Upper lobe of left lung (tissue), 6 donors: ENCODE measurements around the gene CHKA. TPM values are rescaled to one million over a fixed set of nuclear protein-coding genes. Genes with fewer than 3 reads are reported as not detected.
A peak's percentile ranks its signal among the peaks of the same experiment; 100 is the strongest.

Experiments
- ATAC-seq, 2 donors: fragments of 200-7000 bp; cut with Tn5 transposase; one replicate each; pipeline ENCODE4 v1.9.1; 2022; ENCODE audit warnings: mild to moderate bottlenecking in 2 of 2, moderate library complexity in 2 of 2; ENCODE audit not compliant: low FRiP score in 2 of 2
- DNase-seq, 2 donors: peaks; one replicate each; pipeline ENCODE4 v3.0.0-alpha.2; 2019 to 2020
- H3K27ac ChIP-seq, 4 donors: fragments of 200-600 bp; sonication (generic); one replicate each; pipeline ENCODE4 v1.5.1; 2016 to 2019
- H3K27me3 ChIP-seq, 4 donors: fragments of 200-600 bp; sonication (generic); one replicate each; pipeline ENCODE4 v1.5.1; 2017 to 2019
- H3K36me3 ChIP-seq, 4 donors: fragments of 200-600 bp; sonication (generic); one replicate each; pipeline ENCODE4 v1.5.1; 2016 to 2019
- H3K4me1 ChIP-seq, 4 donors: fragments of 200-600 bp; sonication (generic); one replicate each; pipeline ENCODE4 v1.5.1; 2018 to 2019
- H3K4me3 ChIP-seq, 4 donors: fragments of 200-600 bp; sonication (generic); one replicate each; pipeline ENCODE4 v1.5.1; 2017 to 2019; ENCODE audit warnings: mild to moderate bottlenecking in 2 of 4, moderate library complexity in 1 of 4
- H3K9me3 ChIP-seq, 4 donors: fragments of 200-600 bp; sonication (generic); one replicate each; pipeline ENCODE4 v1.5.1; 2018 to 2019
- CTCF ChIP-seq, 6 experiments: fragments of 450-650 bp in 4 of 6; fragments of 200-600 bp in 2 of 6; sonication (generic) in 2 of 6; IDR thresholded peaks; one replicate each; pipeline ENCODE4 v1.5.1; 2016 to 2019; ENCODE audit warnings: antibody characterized with exemption in 6 of 6
- EP300 ChIP-seq, 4 donors: sonication (generic); formaldehyde crosslinking; IDR thresholded peaks; one replicate each; pipeline ENCODE4 v1.5.1; 2017; ENCODE audit warnings: antibody characterized with exemption in 4 of 4, control low read depth in 2 of 4
- POLR2A ChIP-seq, 4 donors: fragments of 450-650 bp; IDR thresholded peaks; one replicate each; pipeline ENCODE4 v1.5.1; 2016 to 2017; ENCODE audit warnings: antibody characterized with exemption in 4 of 4, mild to moderate bottlenecking in 2 of 4
- POLR2AphosphoS5 ChIP-seq, 2 donors: sonication (generic); formaldehyde crosslinking; IDR thresholded peaks; one replicate each; pipeline ENCODE4 v1.5.1; 2017; ENCODE audit warnings: antibody characterized with exemption in 2 of 2
- WGBS, 2 donors: methylation state at CpG; one replicate each; pipeline ENCODE4 v1.1.5; 2017 to 2018; 5-methylcytosine and 5-hydroxymethylcytosine counted together
- total RNA-seq, 6 donors: library from RNA; depleted of rRNA in 4 of 6; stranded (reverse); fragments of >200 nt in 4 of 6; gene quantifications; one replicate each; pipeline versions ENCODE4 v1.1.0 to v1.2.1, GENCODE V29; 2016 to 2021
- donor health status: DM: no; HTN: no; CAD: no; lungs with moderate emphysema.
- donor health status: DM: no; HTN: yes; CAD: no; lungs with severe emphysema.

Gene CHKA
- total RNA-seq, 6 donors from 2014 or later, result 34.5 to 128 (median 59.1) TPM

- WGBS, 2 donors, result 21 to 72% methylated on average over 2 to 28 of the region's 48 CpGs
- Histone ChIP-seq H3K27ac (peak overlapping the region; percentile 73 to 88 (median 87)), H3K9me3 (no peaks in the 10 kb centered on the region), H3K4me1 (peaks cover 12 to 29% (median 22%) of the 10 kb centered on the region in 4 donors), H3K4me3 (peak overlapping the region; percentile 0 to 61 (median 54)), H3K27me3 (no peaks in the 10 kb centered on the region), H3K36me3 (no peaks in the 10 kb centered on the region)
- TF ChIP-seq POLR2A (IDR thresholded peaks at IDR 0.05) (peak in 1 of 4 donors; percentile 20), EP300 (IDR thresholded peaks at IDR 0.05) (no peak), POLR2AphosphoS5 (IDR thresholded peaks at IDR 0.05) (peak in 1 of 2 donors; percentile 48)
- ATAC-seq, result peak; percentile 87 to 92
- peak; percentile 83 to 93 for DNase-seq
Measured at GRCh38 chr11:68127714-68128681, 6.8 kb upstream of the CHKA start.

- WGBS, 2 donors, result 67 to 84% methylated on average over 1 to 4 of the region's 4 CpGs
- peaks cover 18 to 37% (median 32%) of the 10 kb centered on the region in 4 donors for H3K4me1 ChIP-seq
- no peaks in the 10 kb centered on the region for H3K27me3 ChIP-seq
- DNase-seq (no peak), ATAC-seq (no peak)
- H3K4me3 ChIP-seq, result no peak overlapping the region
- no peak for TF ChIP-seq EP300 (IDR thresholded peaks at IDR 0.05)
- no peak for TF ChIP-seq POLR2AphosphoS5 (IDR thresholded peaks at IDR 0.05)
- TF ChIP-seq POLR2A (IDR thresholded peaks at IDR 0.05), result no peak
- no peak for TF ChIP-seq CTCF (IDR thresholded peaks at IDR 0.05)
- H3K27ac ChIP-seq, result peak overlapping the region in 2 of 4 donors; percentile 30 to 52
- no peaks in the 10 kb centered on the region for H3K9me3 ChIP-seq
- no peaks in the 10 kb centered on the region for H3K36me3 ChIP-seq
Measured at GRCh38 chr11:68125164-68125563, 4.0 kb upstream of the CHKA start.

- Histone ChIP-seq H3K4me1 (peaks cover 29 to 44% (median 41%) of the 10 kb centered on the region in 4 donors), H3K9me3 (no peaks in the 10 kb centered on the region), H3K27ac (peak overlapping the region; percentile 63 to 94 (median 80)), H3K36me3 (no peaks in the 10 kb centered on the region), H3K27me3 (no peaks in the 10 kb centered on the region), H3K4me3 (no peak overlapping the region)
- DNase-seq, result peak; percentile 17 to 70
- no peak for TF ChIP-seq POLR2AphosphoS5 (IDR thresholded peaks at IDR 0.05)
- 76 to 84% methylated on average over 9 of the region's 9 CpGs for WGBS, 2 donors
- ATAC-seq, result peak in 1 of 2 donors; percentile 64
Measured at GRCh38 chr11:68122936-68123539, 1.9 kb upstream of the CHKA start.

GRCh38 chr11:68120273-68121066 is 718 bp downstream of the CHKA start:
- no peaks in the 10 kb centered on the region for H3K36me3 ChIP-seq
- H3K4me3 ChIP-seq, result peak overlapping the region; percentile 63 to 92 (median 75)
- 6 to 8% methylated on average over 18 to 22 of the region's 73 CpGs for WGBS, 2 donors
- ATAC-seq (peak in 1 of 2 donors; percentile 0), DNase-seq (peak; percentile 78 to 93)
- TF ChIP-seq EP300 (IDR thresholded peaks at IDR 0.05) (no peak), POLR2A (IDR thresholded peaks at IDR 0.05) (no peak), POLR2AphosphoS5 (IDR thresholded peaks at IDR 0.05) (no peak), CTCF (IDR thresholded peaks at IDR 0.05) (no peak)
- no peaks in the 10 kb centered on the region for H3K9me3 ChIP-seq
- H3K4me1 ChIP-seq, result peaks cover 28 to 49% (median 39%) of the 10 kb centered on the region in 4 donors
- H3K27ac ChIP-seq, result peak overlapping the region; percentile 87 to 99 (median 98)
- no peaks in the 10 kb centered on the region for H3K27me3 ChIP-seq

- Histone ChIP-seq H3K9me3 (no peaks in the 10 kb centered on the region), H3K36me3 (no peaks in the 10 kb centered on the region), H3K4me3 (peak overlapping the region in 3 of 4 donors; percentile 71 to 92 (median 79)), H3K4me1 (peaks cover 28 to 51% (median 41%) of the 10 kb centered on the region in 4 donors), H3K27me3 (no peaks in the 10 kb centered on the region), H3K27ac (peak overlapping the region; percentile 87 to 99 (median 98))
- TF ChIP-seq EP300 (IDR thresholded peaks at IDR 0.05), result no peak
- no peak for TF ChIP-seq POLR2AphosphoS5 (IDR thresholded peaks at IDR 0.05)
- TF ChIP-seq CTCF (IDR thresholded peaks at IDR 0.05), result no peak
- TF ChIP-seq POLR2A (IDR thresholded peaks at IDR 0.05), result no peak
- DNase-seq (no peak), ATAC-seq (no peak)
- 31 to 37% methylated on average over 4 of the region's 4 CpGs for WGBS, 2 donors
Measured at GRCh38 chr11:68118706-68119448, 2.3 kb downstream of the CHKA start.
